Left ventricle myocardium inferior (tissue), 1 donor: Measurements from ENCODE around the gene HMCN2. TPM values are rescaled to one million over a fixed set of nuclear protein-coding genes. Genes with fewer than 3 reads are reported as not detected.
A peak's percentile ranks its signal among the peaks of the same experiment; 100 is the strongest.

Experiments used
- DNase-seq: peaks from one replicate; pipeline ENCODE4 v3.0.0-alpha.2; 2020
- H3K27ac ChIP-seq: fragments of 200-600 bp; replicated peaks from 2 replicates; pipeline ENCODE4 v1.8.0; 2021
- H3K27me3 ChIP-seq: fragments of 200-600 bp; 2 replicates; pipeline ENCODE4 v1.8.0; 2021; ENCODE audit warnings: low read depth
- H3K36me3 ChIP-seq: fragments of 200-600 bp; 2 replicates; pipeline ENCODE4 v1.8.0; 2021
- H3K4me1 ChIP-seq: fragments of 200-600 bp; 2 replicates; pipeline ENCODE4 v1.8.0; 2021
- H3K4me3 ChIP-seq: fragments of 200-600 bp; 2 replicates; pipeline ENCODE4 v1.8.0; 2021; ENCODE audit warnings: mild to moderate bottlenecking, moderate library complexity
- H3K9me3 ChIP-seq: fragments of 200-600 bp; replicated peaks from 2 replicates; pipeline ENCODE4 v1.8.0; 2021
- intact Hi-C: fragments of 100-400 bp; cut with micrococcal nuclease; formaldehyde crosslinking; loops from one replicate; pipeline ENCODE4 v1.11.0; 2022
- total RNA-seq: library from RNA; stranded (reverse); fragmentation: NEBNext Ultra II Directional; extraction: Animal tissue kit (Norgen Biotek cat#: 25700); gene quantifications from one replicate; pipeline ENCODE4 v1.2.1, GENCODE V29; 2021
- TF ChIP-seq, protein P1 (sequence below): fragments of 200-600 bp; IDR thresholded peaks from 2 replicates; pipeline ENCODE4 v1.8.0; 2021; ENCODE audit warnings: antibody characterized with exemption, mild to moderate bottlenecking, borderline replicate concordance
- donor health status: DM: no; HTN: yes; CAD: no; lungs with severe emphysema.

The HMCN2 gene
- total RNA-seq, 1 donor from 2014 or later: 5.5 TPM

DNA sequence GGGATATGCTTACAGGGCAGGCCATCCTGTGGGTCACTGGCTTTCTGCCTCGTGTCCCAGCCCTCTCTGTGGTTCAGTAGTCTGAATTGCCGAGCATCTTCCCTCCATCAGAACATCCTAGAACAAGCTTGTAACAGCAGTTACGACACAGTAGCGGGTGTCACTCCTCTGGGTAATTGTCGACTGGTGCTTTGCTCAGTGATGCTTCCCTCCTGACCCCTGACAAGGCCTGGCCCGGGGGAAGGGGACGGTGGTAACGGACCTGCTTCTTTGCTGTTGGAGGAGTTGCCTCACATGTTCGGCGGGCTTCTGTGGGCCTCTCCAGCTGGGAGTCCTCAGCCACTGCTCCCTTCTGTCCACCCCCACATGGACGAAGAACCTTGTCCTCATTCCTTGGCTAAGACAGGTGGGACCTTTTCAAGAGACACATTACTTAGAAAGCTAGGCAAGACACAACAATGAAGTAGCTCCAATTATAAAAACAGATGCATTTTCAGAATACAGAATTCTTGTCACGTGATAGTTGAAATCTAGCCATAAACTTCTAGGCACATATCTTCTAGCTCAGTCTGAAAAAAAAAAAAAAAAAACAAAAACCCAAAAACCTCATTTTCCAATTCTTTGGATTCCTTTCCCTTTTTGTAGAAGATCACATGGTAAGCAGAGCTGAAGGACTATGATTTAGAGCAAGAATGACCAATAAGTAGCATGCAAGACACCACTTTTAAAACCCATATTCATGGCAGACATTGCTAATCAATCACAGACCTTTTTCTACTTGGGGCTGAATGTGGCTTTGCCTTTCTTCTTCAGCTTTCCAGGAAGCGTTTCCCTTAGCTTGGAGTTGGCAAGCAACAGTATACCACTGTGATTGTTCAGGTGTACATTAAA lies 25.0 kb downstream of the HMCN2 start:
- TF ChIP-seq, protein P1, sequence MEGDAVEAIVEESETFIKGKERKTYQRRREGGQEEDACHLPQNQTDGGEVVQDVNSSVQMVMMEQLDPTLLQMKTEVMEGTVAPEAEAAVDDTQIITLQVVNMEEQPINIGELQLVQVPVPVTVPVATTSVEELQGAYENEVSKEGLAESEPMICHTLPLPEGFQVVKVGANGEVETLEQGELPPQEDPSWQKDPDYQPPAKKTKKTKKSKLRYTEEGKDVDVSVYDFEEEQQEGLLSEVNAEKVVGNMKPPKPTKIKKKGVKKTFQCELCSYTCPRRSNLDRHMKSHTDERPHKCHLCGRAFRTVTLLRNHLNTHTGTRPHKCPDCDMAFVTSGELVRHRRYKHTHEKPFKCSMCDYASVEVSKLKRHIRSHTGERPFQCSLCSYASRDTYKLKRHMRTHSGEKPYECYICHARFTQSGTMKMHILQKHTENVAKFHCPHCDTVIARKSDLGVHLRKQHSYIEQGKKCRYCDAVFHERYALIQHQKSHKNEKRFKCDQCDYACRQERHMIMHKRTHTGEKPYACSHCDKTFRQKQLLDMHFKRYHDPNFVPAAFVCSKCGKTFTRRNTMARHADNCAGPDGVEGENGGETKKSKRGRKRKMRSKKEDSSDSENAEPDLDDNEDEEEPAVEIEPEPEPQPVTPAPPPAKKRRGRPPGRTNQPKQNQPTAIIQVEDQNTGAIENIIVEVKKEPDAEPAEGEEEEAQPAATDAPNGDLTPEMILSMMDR: no peak
- peak; percentile 51 for DNase-seq
- intact Hi-C loops: no loop called here
- H3K36me3 ChIP-seq: no peaks in the 10 kb centered on the region
- peaks cover 64% of the 10 kb centered on the region for H3K27me3 ChIP-seq
- H3K27ac ChIP-seq: peak overlapping the region; percentile 63
- peaks cover 52% of the 10 kb centered on the region for H3K4me1 ChIP-seq
- H3K9me3 ChIP-seq: no peaks in the 10 kb centered on the region
- H3K4me3 ChIP-seq: no peak overlapping the region

DNA sequence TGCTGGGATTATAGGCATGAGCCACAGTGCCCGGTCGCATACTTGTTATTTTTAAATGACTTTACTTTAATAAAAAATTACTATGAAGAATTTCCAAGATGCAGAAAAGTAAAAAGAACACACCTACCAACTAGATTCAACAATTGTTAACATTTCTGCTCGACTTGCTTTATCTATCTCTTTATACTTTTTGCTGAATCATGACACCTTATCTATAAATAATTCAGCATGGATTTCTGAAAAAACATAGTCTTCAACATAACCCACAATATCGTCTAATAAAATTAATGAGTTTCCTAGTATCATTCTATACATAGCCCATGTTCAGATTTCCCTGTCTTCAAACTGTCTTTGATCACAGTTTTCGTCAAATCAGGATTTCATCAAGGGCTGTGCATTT lies 25.9 kb downstream of the HMCN2 start:
- H3K4me3 ChIP-seq: no peak overlapping the region
- no peak overlapping the region for H3K27ac ChIP-seq
- H3K4me1 ChIP-seq: peaks cover 47% of the 10 kb centered on the region
- intact Hi-C loops: no loop called here
- DNase-seq: no peak
- TF ChIP-seq, protein P1: no peak
- no peaks in the 10 kb centered on the region for H3K36me3 ChIP-seq
- no peaks in the 10 kb centered on the region for H3K9me3 ChIP-seq
- H3K27me3 ChIP-seq: peaks cover 60% of the 10 kb centered on the region

DNA sequence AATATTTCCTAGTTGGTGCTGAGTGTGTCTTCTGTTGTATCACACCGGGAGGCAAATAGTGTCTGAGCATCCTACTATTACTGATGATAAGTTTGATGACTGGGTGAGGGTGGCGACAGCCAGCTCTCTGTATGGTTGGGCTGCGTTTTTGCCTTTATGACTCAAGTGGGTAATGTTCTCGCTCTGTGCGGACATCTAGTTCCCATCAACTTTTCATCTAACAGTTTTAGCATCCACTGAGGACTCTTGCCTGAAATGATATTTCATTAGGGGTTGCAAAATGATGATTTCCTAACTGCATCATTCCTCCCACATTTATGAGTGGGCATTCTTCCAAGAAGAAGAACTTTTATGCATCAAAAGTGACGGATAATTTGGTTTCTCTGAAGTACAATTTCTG lies 26.5 kb downstream of the HMCN2 start:
- H3K27ac ChIP-seq: no peak overlapping the region
- no peak overlapping the region for H3K4me3 ChIP-seq
- no peaks in the 10 kb centered on the region for H3K9me3 ChIP-seq
- TF ChIP-seq, protein P1: no peak
- no peak for DNase-seq
- intact Hi-C loops: no loop called here
- peaks cover 44% of the 10 kb centered on the region for H3K4me1 ChIP-seq
- H3K27me3 ChIP-seq: peaks cover 54% of the 10 kb centered on the region
- H3K36me3 ChIP-seq: no peaks in the 10 kb centered on the region

DNA sequence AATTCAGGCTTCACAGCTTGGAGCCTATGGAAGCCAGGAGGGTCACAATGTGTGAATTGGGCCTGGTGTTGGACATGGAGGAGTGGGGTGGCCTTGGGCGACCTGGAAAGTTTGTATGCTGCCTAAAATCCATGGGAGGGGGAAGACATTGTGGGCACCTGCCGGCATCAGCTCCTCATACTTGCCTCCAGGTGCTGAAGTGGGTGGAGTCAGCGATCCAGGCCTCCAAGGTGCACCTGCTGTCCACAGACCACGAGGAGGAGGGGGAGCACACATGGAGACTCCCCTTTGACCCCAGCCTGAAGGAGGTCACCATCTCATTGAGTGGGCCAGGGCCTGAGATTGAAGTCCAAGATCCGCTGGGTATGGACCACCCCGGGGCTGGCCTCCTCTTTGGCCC lies 29.1 kb downstream of the HMCN2 start:
- intact Hi-C loops: no loop called here
- DNase-seq: no peak
- Histone ChIP-seq H3K36me3 (no peaks in the 10 kb centered on the region), H3K4me1 (peaks cover 22% of the 10 kb centered on the region), H3K27ac (no peak overlapping the region), H3K27me3 (peaks cover 39% of the 10 kb centered on the region), H3K4me3 (no peak overlapping the region), H3K9me3 (no peaks in the 10 kb centered on the region)
- TF ChIP-seq, protein P1: no peak

DNA sequence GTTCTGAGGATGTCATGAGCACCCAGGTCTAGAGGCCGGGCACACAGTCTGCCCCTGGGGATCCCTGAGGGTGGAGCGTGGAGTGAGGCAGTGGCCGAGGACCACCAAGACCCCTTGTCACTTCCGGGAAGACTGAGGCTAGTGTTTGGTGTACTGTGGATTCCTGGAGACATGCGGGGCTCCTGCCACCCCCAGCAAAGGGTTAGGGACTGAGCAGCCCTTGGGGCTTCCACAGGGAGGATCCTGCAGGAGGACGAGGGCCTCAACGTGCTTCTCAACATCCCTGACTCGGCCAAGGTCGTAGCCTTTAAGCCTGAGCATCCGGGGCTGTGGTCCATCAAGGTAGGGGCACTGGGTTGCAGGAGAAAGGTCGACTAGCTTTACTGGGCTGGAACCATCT lies 29.9 kb downstream of the HMCN2 start:
- Histone ChIP-seq H3K36me3 (no peaks in the 10 kb centered on the region), H3K9me3 (no peaks in the 10 kb centered on the region), H3K4me3 (no peak overlapping the region), H3K27ac (no peak overlapping the region), H3K4me1 (peaks cover 17% of the 10 kb centered on the region), H3K27me3 (peaks cover 34% of the 10 kb centered on the region)
- no peak for DNase-seq
- intact Hi-C loops: no loop called here
- TF ChIP-seq, protein P1: no peak
